GM18505 (cell line): ENCODE results near the gene GDPD4.

ENCODE experiments used
- ATAC-seq: cut with Tn5 transposase; IDR thresholded peaks from one replicate; pipeline ENCODE4 v1.9.1; 2021; ENCODE audit not compliant: unreplicated experiment
- POLR2A ChIP-seq: IDR thresholded peaks from 4 replicates; pipeline ENCODE4 v1.6.1; 2011; ENCODE audit warnings: borderline replicate concordance; ENCODE audit not compliant: insufficient read depth, insufficient read length; ENCODE audit errors: extremely low read depth

The GDPD4 gene

DNA sequence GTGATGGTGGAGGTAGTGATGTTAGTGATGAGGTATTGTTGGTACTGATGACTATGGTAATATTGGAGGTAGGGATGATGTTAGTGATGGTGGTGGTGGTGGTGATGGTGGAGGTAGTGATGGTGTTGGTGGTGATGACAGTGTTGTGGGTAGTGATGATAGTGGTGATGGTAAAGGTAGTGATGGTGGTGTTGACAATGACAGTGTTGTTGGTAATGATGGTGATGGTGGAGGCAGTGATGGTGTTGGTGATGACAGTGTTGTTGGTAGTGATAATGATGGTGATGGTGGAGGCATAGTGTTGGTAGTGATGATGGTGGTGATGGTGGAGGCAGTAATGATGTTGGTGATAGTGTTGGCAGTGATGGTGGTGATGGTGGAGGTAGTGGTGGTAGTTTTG, 108.3 kb downstream of the GDPD4 start:
- no peak for ATAC-seq
- no peak for TF ChIP-seq POLR2A

DNA sequence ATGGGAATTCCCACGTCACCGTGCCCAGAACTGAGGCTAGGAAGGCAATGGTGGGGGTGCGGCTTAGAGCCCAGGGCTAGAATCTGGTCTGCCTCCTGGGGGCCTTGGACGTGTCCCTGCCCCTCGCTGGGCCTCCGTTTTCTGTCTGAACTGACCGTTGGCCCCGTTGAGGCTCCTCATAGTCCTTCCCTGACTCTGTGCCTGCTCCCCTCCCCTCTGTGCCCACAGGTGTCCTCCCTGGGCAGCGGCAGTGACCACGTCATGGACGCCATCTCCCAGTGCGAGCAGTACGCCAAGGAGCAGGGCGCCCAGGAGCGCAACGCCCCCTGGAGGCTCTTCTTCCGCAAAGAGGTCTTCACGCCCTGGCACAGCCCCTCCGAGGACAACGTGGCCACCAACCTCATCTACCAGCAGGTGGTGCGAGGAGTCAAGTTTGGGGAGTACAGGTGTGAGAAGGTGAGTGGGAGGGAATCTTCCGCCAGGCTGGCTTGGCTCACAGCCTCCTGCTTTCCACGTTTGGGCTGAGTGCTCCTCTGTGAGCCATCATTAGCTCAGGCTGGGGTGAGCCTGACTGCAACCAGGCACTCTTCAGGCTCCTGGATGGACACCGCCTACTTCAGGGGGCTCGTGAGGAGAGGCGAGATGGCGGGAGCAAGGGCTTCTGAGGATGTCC, 109.5 kb downstream of the GDPD4 start:
- no peak for TF ChIP-seq POLR2A
- ATAC-seq: no peak

GRCh38 chr11:77191429-77191822, 110.1 kb downstream of the GDPD4 start:
- no peak for ATAC-seq
- TF ChIP-seq POLR2A: no peak

DNA sequence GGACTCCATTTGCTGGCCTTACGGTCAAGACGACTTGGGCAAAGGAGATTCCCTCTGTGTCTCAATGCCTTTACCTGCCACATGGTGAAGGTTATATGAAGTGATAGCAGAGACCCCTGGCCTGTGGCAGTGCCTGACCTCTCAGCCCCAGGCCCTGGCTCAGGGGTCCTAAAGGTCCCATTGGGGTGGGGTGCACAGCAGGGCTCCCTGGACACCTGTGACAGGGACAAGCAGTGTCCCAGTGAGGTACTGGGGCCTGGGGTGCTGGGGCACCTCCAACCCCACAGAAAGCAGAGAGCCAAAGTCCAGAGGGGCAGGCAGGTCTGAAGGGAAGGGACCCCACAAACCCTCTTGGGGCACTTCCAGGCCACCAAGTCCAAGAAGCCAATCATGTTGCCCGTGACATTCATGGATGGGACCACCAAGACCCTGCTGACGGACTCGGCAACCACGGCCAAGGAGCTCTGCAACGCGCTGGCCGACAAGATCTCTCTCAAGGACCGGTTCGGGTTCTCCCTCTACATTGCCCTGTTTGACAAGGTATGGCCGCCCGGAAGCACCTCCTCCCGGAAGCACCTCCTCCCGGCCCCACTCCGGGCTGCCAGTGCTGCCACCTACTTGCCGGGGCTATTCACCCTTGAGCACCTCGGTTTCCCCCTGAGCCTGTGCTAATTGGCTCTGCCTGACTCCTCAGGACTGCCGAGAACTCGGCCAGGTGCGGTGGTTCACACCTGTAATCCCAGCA, 111.0 kb downstream of the GDPD4 start:
- no peak for ATAC-seq
- TF ChIP-seq POLR2A: no peak

GRCh38 chr11:77189588-77190210, 111.8 kb downstream of the GDPD4 start:
- no peak for ATAC-seq
- no peak for TF ChIP-seq POLR2A

DNA sequence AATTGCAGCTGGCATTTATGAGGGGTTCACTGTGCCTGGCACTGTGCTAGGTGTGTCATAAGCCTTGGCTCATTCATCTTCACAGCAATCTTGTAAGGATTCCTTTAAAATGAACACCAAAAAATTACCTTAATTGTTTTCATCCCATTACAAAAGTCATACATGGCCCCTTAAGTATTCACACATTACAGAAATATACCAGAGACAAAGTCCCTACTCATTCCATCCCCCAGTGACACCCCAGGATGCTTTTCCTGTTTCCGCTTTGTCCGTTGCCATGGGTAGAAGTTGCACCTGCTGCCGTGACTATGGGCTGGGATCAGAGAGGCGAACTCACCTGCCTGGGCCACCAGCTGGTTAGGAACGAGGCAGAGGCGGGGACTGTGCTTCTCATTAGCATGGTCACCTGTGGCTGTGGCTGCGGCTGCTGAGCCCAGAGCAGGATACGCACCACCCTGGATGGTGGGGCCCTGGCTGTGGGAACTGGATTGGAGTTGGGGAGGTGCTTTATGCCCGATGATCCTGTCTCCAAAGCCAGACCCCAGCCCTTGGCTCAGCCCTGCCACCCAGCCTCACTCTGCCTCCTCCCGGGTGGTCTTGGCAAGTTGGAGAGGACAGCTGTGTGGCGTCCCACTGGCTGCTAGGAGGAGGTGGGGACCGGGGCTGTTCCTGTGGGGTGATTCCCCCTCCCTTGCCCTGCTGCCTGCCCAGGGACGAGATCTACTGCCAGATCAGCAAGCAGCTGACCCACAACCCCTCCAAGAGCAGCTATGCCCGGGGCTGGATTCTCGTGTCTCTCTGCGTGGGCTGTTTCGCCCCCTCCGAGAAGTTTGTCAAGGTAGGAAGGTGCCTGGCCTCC, 112.6 kb downstream of the GDPD4 start:
- no peak for TF ChIP-seq POLR2A
- ATAC-seq: no peak

- no peak for TF ChIP-seq POLR2A
- ATAC-seq: no peak
These were observed 113.5 kb downstream of the GDPD4 start for GRCh38 chr11:77187776-77188632.

GRCh38 chr11:77187111-77187750, 114.3 kb downstream of the GDPD4 start:
- TF ChIP-seq POLR2A: no peak
- no peak for ATAC-seq

- no peak for ATAC-seq
- no peak for TF ChIP-seq POLR2A
These were observed 115.2 kb downstream of the GDPD4 start for GRCh38 chr11:77186302-77186701.

DNA sequence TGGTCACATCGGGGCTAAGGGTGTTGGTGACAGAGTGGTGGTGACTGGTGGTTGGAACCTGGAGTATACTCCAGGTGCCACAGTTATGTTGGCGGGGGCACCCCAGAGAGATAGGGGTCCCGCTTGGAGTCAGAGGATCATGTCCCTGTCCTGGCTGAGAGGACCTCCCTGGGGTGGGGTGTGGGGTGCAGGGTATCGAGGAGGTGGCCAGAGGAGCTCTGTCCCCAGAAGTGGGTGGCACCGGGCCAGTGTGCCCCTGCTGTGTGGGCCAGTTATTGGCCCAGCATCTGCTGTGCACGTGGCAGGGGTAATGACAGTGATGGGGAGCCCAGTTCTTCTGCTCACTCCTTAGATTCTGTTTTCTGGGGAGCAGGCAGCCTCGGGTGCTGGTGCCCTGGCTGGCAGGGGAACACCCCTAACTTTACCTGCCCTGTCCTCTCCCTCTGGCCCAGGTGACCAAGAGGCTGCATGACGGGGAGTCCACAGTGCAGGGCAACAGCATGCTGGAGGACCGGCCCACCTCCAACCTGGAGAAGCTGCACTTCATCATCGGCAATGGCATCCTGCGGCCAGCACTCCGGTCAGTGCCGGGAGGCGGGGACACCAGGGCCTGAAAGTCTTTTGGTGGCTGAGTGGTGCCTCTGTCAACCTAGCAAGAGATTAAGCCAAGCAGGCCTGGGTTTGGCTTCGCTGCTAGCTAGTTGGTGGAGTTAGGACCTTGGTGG, 117.2 kb downstream of the GDPD4 start:
- no peak for ATAC-seq
- no peak for TF ChIP-seq POLR2A

DNA sequence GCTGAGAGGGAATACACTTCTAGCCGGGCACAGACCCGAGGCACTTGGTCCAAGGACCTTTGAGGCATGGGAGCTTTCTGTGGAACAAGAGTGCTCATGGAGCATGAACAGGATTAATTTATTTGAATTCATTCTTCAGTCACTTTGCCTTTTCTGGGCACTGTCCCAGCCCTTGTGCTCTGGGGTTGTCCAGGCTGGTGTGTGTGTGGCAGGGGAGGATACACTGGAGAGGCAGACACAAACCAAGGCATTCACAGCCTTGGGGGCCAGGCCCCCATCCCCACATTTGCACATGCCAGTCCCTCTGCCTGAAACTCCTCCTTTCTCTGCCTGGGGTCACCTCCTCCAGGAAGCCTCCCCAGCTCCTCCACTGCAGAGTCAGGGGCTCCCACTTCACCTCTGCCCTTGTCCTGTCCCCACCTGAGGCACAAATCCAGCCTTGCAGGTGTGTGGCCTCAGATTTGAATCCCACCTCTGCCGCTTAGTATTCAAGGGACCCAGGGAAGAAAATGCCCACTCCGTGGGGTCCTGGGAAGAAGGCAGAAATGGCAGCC, 118.0 kb downstream of the GDPD4 start:
- no peak for TF ChIP-seq POLR2A
- ATAC-seq: no peak
